ENCODE data around the gene KCNQ1. TPM values are rescaled to one million over a fixed set of nuclear protein-coding genes. Genes with fewer than 3 reads are reported as not detected.

KCNQ1 gene
- total and polyA plus RNA-seq, 2 of the 13 experiments (the other 11 are each of a cell fraction or from before 2014, with no cell fraction given): 0.02 to 0.08 TPM

DNA sequence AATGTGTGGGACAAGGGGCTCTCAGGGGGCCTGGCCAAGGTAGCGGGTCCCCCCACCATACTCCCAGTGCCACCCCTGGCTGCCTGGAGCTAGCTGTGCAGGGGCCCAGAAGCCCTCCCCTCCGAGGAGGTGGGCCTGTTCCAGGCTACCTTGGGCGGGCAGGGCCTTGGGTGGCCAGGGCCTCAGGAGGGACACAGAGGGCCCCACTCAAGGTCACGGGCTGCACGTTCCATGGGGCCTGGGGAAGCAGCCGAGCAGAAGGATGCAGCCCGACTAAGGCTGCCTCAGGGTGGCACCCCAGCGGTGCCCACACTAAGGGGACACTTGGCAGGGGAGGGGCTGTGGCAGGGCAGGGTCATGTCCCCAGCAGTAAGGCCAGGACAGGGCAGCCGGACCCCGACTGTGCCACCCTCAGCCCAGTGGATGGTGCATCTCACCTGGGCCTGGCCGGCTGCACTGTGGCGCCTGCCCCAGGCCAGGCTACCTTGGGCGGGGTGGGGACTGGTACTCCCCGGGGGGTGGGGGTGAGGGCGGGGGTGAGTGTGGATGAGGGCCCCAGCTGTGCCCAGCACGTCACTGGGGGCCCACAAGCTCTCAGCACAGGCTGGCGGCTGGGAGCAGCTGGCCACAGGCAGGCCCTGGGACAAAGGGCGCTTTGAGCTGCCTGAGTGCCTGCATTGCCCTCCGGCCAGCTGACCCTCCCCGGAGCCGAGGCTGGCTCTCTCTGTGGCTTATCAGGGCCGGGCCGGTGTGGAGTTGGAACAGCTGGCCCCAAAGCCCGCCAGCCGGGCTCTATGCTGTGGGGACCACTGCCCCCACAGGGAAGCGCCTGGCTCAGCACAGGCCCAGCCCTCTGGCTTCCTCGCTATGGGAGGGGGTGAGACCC is 117.1 kb downstream of the KCNQ1 start (continued):
- TF ChIP-seq, protein P1, sequence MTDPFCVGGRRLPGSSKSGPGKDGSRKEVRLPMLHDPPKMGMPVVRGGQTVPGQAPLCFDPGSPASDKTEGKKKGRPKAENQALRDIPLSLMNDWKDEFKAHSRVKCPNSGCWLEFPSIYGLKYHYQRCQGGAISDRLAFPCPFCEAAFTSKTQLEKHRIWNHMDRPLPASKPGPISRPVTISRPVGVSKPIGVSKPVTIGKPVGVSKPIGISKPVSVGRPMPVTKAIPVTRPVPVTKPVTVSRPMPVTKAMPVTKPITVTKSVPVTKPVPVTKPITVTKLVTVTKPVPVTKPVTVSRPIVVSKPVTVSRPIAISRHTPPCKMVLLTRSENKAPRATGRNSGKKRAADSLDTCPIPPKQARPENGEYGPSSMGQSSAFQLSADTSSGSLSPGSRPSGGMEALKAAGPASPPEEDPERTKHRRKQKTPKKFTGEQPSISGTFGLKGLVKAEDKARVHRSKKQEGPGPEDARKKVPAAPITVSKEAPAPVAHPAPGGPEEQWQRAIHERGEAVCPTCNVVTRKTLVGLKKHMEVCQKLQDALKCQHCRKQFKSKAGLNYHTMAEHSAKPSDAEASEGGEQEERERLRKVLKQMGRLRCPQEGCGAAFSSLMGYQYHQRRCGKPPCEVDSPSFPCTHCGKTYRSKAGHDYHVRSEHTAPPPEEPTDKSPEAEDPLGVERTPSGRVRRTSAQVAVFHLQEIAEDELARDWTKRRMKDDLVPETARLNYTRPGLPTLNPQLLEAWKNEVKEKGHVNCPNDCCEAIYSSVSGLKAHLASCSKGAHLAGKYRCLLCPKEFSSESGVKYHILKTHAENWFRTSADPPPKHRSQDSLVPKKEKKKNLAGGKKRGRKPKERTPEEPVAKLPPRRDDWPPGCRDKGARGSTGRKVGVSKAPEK (CRISPR knock-in tag; IDR thresholded peaks at IDR 0.05; ENCODE audit: borderline replicate concordance): no peak
- TF ChIP-seq RBM39 (IDR thresholded peaks at IDR 0.05; ENCODE audit: low read depth, low read length, poor library complexity, severe bottlenecking) (no peak), NFKB2 (CRISPR knock-in tag; IDR thresholded peaks at IDR 0.05; ENCODE audit: borderline replicate concordance) (no peak), ZNF207 (IDR thresholded peaks at IDR 0.05; ENCODE audit: borderline replicate concordance) (no peak), ZNF891 (CRISPR knock-in tag; IDR thresholded peaks at IDR 0.05) (no peak), HCFC1 (IDR thresholded peaks at IDR 0.05; ENCODE audit: low read depth, low read length) (no peak), ZNF678 (CRISPR knock-in tag; IDR thresholded peaks at IDR 0.05) (no peak), SPEN (CRISPR knock-in tag; IDR thresholded peaks at IDR 0.05; ENCODE audit: low read depth) (peak; percentile 64), NBN (conservative IDR thresholded peaks at IDR 0.05) (no peak), PCBP2 (optimal IDR thresholded peaks at IDR 0.05; ENCODE audit: low read depth, low read length, poor library complexity, severe bottlenecking) (no peak), KAT2B (IDR thresholded peaks at IDR 0.05; ENCODE audit: borderline replicate concordance, low read depth, low read length) (no peak), ZNF562 (CRISPR knock-in tag; IDR thresholded peaks at IDR 0.05; ENCODE audit: borderline replicate concordance) (no peak), ZNF605 (CRISPR knock-in tag; IDR thresholded peaks at IDR 0.05) (no peak; the same call in 1 of the 2 replicates), SETDB1 (CRISPR knock-in tag; IDR thresholded peaks at IDR 0.05; ENCODE audit: borderline replicate concordance) (no peak; the same call in 1 of the 2 replicates), ZBTB42 (CRISPR knock-in tag; IDR thresholded peaks at IDR 0.05) (no peak; the same call in 1 of the 2 replicates), SAP130 (CRISPR knock-in tag; IDR thresholded peaks at IDR 0.05; ENCODE audit: low read depth) (peak; percentile 70), ZSCAN29 (CRISPR knock-in tag; conservative IDR thresholded peaks at IDR 0.05) (no peak), RAD21 (CRISPR knock-in tag; IDR thresholded peaks at IDR 0.05) (0 out of 2 replicates have a peak, but pooled peaks have one; percentile 20), ETV5 (CRISPR knock-in tag; IDR thresholded peaks at IDR 0.05; ENCODE audit: borderline replicate concordance) (no peak), NR2C2 (CRISPR knock-in tag; IDR thresholded peaks at IDR 0.05; ENCODE audit: borderline replicate concordance) (no peak), ZNF124 (CRISPR knock-in tag; IDR thresholded peaks at IDR 0.05) (no peak), MZF1 (CRISPR knock-in tag; IDR thresholded peaks at IDR 0.05; ENCODE audit: borderline replicate concordance) (no peak), CENPT (CRISPR knock-in tag; IDR thresholded peaks at IDR 0.05; ENCODE audit: low read depth) (no peak)
- TF ChIP-seq, protein P2, sequence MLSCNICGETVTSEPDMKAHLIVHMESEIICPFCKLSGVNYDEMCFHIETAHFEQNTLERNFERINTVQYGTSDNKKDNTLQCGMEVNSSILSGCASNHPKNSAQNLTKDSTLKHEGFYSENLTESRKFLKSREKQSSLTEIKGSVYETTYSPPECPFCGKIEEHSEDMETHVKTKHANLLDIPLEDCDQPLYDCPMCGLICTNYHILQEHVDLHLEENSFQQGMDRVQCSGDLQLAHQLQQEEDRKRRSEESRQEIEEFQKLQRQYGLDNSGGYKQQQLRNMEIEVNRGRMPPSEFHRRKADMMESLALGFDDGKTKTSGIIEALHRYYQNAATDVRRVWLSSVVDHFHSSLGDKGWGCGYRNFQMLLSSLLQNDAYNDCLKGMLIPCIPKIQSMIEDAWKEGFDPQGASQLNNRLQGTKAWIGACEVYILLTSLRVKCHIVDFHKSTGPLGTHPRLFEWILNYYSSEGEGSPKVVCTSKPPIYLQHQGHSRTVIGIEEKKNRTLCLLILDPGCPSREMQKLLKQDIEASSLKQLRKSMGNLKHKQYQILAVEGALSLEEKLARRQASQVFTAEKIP (CRISPR knock-in tag; IDR thresholded peaks at IDR 0.05; ENCODE audit: borderline replicate concordance): no peak
- TF ChIP-seq, protein P3, sequence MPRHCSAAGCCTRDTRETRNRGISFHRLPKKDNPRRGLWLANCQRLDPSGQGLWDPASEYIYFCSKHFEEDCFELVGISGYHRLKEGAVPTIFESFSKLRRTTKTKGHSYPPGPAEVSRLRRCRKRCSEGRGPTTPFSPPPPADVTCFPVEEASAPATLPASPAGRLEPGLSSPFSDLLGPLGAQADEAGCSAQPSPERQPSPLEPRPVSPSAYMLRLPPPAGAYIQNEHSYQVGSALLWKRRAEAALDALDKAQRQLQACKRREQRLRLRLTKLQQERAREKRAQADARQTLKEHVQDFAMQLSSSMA (CRISPR knock-in tag; IDR thresholded peaks at IDR 0.05): no peak
- TF ChIP-seq, protein P4, sequence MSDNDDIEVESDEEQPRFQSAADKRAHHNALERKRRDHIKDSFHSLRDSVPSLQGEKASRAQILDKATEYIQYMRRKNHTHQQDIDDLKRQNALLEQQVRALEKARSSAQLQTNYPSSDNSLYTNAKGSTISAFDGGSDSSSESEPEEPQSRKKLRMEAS (IDR thresholded peaks at IDR 0.05): peak; percentile 39

Measured in HepG2 (cell line).